Iris pigment epithelial cell (primary cell): ENCODE measurements around the gene RPGR.

ENCODE experiments used
- DNase-seq: peaks from one replicate; pipeline ENCODE4 v3.0.0-alpha.2; 2011; ENCODE audit warnings: low read depth

Gene RPGR, protein sequence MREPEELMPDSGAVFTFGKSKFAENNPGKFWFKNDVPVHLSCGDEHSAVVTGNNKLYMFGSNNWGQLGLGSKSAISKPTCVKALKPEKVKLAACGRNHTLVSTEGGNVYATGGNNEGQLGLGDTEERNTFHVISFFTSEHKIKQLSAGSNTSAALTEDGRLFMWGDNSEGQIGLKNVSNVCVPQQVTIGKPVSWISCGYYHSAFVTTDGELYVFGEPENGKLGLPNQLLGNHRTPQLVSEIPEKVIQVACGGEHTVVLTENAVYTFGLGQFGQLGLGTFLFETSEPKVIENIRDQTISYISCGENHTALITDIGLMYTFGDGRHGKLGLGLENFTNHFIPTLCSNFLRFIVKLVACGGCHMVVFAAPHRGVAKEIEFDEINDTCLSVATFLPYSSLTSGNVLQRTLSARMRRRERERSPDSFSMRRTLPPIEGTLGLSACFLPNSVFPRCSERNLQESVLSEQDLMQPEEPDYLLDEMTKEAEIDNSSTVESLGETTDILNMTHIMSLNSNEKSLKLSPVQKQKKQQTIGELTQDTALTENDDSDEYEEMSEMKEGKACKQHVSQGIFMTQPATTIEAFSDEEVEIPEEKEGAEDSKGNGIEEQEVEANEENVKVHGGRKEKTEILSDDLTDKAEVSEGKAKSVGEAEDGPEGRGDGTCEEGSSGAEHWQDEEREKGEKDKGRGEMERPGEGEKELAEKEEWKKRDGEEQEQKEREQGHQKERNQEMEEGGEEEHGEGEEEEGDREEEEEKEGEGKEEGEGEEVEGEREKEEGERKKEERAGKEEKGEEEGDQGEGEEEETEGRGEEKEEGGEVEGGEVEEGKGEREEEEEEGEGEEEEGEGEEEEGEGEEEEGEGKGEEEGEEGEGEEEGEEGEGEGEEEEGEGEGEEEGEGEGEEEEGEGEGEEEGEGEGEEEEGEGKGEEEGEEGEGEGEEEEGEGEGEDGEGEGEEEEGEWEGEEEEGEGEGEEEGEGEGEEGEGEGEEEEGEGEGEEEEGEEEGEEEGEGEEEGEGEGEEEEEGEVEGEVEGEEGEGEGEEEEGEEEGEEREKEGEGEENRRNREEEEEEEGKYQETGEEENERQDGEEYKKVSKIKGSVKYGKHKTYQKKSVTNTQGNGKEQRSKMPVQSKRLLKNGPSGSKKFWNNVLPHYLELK

DNA sequence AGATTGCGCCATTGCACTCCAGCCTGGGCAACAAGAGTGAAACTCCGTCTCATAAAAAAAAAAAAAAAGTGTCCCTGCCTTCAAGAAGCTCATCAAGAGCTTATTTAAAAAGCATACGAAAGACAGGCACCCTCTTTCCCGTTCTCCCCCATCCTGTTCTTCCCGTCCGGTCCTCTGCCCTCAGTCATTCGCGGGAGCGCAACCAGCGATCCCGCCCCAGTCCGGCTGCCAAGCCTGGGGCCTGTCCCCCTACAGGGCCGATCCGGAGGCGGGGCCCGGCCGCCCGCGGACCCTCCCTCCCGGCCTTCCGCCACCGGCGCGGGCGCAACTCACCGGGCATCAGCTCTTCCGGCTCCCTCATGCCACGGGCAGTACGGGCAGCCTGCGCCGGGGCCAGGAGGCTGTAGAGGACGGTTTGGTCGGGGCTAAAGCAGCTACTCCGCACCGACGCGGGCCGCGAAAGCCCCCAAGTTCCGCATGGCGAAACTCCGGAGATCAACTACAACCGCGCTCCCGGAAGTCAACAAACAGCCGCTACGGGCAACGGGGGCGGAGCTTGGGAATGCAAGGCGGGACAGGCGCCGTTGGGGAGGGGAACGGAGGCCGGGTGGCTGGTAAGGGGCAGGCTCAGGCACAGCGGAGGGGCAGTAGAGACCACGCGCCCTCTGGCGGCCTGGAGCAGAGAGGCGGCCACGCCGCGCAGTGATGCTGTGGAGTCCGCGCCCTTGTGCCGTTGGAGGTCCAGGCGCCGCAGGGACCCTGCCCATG is at the start of gene RPGR:
Gene RPGR, minus strand, starts transcription at position 503 of the 768 bp plus-strand sequence. Its CDS starts 142 bp downstream, at position 361.
- DNase-seq: peak; percentile 93

DNA sequence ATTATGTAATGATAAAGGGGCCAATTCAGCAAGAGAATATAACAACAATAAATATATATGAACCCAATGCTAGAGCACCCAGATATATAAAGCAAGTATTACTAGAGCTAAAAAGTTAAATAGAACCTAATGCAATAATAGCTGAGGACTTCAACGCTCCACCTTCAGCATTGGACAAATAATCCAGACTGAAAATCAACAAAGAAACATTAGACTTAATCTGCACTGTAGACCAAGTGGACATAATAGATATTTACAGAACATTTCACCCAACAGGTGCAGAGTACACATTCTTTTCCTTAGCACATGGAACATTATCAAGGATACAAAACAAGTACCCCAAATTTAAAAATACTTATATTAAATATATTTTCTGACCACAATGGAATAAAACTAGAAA is 49.4 kb upstream of the RPGR start:
- no peak for DNase-seq

DNA sequence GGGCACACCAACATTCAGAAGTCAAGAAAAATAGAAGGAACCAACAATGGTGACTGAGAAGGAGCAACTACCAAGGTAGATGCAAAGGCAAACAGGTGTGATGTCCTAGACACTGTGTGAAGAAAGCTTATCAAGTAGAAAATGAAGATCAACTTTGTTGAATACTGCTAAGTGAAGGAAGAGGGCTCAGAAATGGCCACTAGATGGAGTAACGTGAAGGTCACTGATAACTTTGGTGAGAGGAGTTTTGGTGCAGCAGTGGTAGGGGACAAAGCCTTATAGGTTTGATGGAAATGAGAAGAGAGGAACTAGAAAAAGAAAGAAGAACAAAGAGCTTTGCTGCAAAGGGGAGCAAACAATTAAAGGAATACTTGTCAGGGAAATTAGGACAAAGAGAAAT is 48.6 kb upstream of the RPGR start:
- peak; percentile 13 for DNase-seq

DNA sequence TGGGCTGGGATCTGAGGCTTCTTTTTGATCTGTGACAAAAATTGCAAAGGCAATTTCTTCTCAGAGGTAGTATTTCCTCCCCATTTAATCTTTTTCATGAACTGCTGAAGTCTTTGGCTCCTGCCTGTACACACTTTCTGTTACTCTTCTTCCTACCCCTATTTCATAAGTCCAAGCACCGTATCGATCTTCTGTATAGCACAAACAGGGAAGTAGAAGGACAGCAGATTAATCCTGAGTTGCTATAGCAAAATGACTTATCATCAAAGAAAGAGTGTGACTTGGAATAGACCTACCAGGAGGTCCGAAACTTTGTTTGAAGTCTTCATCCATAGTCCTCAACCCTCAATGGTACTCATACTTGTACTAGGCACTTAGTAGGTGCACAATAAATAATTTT is 47.1 kb upstream of the RPGR start:
- no peak for DNase-seq

DNA sequence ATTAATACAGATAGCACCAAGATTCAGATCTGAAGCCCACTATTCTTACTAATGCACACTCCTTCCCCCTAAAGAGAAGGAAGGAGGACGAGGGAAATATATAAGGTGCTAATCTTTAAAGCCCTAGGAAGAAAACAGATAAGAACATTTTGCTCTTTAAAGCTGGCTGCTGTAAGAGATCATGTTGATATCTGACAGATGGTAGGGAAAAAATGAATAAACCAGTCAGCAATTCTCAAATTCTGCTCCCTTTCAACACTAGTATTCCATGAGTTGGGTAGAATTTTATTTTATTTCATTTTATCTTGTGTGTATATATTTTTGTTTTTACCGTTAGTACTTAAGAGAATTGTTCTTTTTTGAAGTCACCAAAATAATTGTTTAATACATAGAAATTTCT is 44.3 kb upstream of the RPGR start:
- no peak for DNase-seq

DNA sequence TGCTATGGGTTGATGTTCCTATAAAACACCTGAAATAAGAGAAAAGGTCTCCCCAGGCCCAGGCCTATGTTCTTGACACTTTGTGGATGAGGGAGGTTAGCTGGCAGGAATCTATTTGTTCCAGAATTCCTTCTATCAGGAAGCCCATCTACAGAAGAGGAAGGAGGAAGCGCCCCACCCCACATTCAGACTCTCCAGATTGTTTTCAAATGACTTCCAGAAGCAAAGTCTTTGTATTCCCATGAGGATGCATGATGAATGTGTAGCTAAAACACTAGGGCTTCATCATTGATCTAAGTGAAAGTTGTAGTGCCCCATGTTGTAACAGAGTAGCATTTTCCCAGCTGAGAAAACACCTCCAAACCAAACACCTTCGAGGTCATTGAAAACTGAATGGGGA is 41.5 kb upstream of the RPGR start:
- no peak for DNase-seq

DNA sequence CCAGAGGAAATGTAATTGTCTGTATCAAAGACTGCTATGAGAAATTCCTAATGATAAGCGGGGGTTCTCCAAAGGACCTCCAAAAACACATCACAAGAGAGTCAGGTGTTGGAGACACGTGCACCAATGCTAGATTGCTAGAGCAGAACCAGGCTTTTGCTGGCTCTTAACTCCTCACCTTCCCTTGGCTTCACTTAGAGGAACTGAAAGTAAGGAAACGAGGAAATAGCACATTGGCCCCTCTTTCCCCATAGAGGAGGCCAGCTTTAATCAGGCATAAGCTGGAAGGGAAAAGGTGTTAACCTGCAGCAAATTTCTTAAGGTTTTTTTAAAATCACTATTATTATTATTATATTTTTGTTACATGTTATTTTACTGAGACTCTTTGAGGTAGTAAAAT is 38.6 kb upstream of the RPGR start:
- no peak for DNase-seq

DNA sequence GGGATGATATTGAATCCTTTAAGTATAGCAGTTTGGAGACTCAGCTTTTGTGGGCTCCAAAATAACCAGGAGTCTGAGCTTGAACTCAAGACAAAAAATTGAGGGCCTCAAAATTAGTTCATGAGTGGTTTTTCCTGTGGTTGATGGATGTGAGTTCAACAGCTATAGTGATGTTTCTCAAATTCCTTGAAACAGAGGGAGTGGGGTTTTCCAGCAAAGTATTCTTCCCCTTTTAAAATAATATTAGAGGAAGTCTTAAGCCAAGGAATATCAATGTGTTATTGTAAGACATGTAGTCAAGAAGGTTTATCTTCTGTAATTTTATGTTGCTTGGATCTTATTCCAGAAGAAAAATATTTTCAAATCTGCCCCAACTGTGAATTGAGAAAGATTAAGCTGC is 35.7 kb upstream of the RPGR start:
- no peak for DNase-seq

DNA sequence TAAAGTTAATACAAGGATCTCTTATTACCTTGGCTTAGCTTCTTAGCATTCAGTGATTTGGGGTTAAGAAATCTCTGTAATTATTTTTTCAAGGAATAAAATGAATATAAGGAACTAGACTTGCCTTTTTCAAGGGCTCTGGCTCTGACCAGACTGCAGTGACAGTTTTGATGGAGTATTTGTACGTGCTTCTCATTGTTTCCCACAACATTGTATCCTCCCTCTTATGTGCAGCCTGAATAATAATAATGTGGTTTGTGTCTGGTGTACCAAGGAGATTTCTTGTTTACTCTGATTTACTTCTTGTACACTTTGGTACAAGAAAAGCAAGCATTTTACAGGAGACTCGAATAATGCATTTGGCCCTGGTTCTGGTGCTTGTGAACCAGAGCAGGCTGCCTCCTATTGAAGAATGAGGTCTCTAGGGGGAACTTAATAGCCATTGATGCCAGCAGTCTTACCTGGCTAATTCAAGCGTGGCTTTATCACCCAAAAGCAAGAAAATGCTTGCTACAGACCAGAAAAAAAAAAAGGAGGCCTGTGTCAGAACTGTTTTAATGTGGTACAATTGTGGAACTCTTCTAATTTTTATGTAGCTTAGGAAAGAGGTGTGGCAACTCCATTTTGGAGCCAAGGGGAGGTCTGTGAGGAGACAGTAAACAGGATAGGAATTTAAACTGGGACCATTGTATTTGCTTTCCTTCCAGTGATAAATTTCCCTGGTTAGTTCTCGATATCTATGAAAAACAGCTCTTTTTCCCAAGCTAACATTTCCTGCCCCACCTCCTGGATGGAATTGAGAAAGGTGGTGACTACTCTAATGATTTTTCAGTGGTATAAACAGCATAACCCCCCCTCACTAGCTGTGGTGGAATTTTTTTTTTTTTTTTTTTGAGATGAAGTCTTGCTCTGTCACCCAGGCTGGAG is 30.7 kb upstream of the RPGR start:
- DNase-seq: no peak

DNA sequence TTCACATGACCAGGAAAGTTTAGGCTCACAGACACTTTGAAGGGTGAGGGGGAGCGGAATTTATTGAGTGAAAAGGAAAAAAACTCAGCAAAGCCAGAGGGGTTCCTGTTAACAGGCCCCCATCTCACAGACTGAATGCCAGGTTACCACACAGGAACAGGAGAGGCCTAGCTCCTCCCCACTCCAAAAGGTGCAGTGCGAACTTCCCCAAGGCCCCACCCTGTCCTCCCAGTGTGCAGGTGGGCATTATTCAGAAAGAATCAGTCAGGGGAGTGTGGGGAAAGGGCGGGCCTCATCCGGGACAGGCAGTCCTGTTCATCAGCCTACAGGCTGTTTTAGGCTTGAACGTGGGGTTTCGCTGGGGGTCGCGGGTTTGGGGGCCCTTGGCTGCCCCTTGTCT is 29.1 kb upstream of the RPGR start:
- no peak for DNase-seq

DNA sequence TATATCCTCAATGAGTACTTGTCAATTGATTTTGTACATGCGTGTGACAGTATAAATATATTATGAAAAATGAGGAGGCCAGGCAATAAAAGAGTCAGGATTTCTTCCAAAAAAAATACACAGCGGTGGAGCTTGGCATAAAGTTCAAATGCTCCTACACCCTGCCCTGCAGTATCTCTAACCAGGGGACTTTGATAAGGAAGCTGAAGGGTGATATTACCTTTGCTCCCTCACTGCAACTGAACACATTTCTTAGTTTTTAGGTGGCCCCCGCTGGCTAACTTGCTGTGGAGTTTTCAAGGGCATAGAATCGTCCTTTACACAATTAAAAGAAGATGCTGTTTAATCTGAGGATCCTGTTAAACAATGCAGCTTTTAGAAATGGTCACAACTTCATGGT is 25.1 kb upstream of the RPGR start, which contains the start of gene OTC:
Gene OTC, plus strand, starts transcription at position 243 of the 400 bp plus-strand sequence. Its CDS starts 93 bp downstream, at position 336.
- no peak for DNase-seq

DNA sequence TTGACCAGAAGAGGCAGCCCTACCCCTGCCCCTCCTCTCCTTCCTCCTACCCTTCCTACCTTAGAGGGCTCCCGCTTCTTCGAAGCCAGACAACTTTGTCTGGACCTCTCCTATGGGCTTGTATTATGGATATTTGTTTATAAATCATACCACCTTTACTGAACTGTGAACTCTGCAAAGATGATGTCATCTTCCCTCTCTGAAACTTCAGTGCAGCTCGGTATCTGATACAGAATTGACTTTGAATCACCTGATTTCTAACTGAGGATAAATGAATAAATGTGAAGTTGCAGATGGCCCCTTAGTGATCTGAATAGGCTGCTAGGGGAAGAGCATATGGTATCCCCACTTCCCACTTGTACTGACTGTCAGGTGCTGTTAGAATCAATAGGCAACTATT is 24.0 kb upstream of the RPGR start:
- DNase-seq: no peak

DNA sequence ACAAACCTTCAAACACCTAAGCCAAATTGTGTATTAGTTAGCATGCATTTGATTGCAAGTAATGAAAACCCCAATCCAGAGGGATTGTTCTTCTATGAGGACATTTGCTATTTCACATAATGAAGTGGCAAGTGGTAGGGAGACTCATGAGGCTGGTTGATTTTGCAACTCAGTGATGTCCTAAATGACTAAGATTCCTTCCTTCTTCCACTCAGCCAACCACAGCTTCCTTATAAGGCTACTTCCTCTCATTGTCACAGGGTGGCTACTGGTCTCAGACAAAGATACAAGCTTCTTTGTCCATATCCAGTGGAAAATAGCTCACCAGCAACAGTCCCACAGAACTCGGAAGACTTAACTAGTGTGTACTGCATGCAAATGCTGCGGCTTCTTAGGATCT is 19.8 kb upstream of the RPGR start:
- peak; percentile 82 for DNase-seq

DNA sequence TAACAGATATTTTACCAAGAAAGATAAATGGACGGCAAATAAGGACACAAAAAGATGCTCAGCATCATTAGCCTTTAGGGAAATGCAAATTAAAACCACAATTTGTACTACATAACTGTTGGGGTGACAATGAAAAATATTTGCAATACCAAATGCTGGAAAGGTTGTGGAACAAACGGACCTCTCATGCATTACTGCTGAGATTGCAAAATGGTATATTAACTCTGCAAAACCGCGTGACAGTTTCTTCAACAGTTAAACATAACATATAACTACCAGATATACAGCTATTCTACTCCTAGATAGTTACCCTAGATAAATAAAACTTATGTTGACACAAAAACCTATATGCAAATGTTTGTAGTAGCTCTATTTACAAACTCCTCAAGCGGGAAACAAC is 18.8 kb upstream of the RPGR start:
- no peak for DNase-seq

DNA sequence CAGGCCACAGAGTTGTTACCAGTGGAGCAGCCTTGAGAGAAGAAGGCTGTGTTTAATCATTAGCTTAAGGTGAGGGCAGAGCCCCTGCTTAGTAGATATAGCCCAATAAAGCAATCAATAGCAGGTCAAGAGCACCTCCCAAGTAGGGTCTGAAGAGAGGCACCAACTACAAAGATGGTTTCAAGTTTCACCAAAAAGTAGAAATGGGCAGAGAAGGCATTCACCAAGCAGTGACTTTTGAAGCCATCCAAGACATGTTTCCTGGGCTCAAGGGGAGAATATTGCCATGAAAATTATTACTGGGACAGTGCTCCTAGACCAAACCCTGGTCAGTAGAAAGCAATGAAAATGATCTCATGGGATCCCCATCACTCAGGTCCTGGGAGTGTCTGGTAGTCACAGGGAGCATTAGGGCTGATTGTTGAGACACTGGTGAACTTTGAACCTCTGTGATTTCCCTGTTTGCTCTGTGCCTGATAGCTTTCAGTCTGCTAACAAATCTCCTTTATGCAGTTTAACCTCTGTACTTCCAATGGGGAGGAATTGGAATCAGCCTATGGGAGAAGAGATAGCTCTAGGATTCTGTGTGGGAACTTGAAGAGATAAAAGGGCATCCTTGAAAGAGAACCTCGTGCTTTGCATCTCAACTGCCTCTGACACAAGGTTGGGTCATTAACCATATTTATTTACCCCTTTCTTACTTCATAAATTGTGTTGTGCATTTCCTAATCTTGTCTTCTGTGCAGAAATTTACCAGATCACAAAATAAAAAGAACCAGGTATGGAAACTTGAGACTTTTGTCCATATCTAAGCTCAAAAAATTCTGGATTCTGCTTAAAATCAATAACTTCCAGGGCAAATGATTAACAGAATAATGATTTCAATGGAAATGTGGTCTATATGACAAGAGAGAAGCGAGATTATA is 15.8 kb upstream of the RPGR start:
- no peak for DNase-seq

DNA sequence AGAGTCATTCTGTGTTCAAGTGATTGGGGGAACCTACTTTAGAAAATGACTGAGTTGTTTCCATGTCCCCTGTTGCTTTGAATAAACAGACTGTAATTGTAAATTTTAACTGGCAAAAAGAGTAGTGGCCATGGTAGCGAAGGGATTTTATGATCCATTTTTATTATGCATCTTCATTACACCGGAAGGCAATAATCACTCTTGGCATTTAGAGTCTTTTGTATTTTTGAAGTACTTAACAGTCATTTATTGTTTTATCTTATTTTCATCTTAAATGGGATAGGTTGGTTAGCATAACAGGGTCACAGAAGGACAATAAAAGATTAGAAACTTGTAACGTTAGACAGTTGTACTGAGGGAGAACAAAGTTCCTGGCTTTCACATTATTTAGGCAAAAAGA is 14.1 kb upstream of the RPGR start:
- no peak for DNase-seq

DNA sequence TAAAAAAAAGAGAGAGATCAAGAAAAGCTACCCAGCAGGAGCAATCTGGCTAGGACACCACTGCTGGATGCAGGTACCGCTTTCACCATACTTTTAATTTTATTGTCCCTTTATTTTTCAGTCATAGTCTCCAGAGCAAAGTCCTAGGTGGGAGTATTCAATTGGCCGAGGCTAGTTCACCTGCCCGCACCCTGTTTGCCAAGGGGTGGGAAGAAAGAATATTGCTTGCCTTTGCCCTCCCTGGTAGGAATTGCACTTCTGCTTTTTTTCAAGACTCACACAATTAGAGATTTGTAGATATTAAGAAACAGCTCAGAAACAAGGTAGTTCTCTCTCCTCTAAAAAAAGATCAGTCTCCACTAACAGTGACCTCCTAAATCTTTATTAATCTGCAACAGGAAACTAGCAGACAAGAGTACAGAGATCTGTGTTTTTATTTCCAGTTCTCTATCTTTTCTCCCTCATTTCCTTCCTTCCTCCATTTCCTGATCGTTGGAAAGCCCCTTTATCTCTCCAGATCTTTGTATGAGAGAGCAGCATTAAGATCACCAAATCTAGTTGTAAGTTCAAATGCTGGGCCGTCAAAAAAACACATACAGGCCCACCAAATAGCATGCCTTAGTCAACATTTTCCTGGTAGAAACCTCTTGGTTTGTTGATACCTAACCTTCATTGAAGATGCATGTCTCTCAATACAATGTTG is 9.4 kb upstream of the RPGR start:
- no peak for DNase-seq

DNA sequence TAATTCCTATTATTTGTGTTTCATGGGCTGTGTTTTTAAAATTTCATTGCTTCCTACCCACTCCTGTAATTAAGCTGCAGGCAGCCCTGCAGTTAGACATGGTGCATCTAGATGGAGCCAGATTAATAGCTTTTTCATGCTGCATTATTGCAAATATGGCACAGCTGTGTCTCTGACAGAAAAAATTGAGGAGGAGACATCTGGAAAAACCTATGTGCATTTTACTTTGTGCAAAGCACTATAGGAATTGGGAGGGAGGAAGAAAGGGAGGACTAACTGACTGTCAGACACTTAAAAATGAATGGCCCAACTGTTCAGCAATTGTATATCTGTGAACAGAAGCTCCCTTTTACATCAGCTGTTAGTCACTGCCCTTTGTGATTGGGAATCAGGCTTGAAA is 8.1 kb upstream of the RPGR start:
- no peak for DNase-seq

DNA sequence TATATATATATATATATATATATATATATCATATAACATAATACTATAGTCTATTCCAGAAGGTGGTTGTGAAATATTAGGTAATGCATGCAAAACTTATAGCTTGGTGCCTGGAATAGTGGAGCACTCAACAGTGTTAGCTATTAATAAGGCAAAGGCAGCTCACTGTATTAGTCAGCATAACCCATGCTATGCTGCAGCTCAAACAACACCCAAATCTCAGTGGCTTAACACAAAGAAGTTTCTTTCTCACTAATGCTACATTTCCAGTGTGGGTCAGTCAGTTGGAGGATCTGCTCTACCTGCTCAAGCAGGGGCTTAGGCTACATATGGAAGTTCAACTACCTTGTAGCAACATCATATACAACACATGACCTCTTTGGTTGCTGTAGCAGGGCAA is 5.2 kb upstream of the RPGR start:
- DNase-seq: no peak
